NT2/D1 (cell line): Measurements from ENCODE around the gene BCAS3.

ENCODE experiments used
- SUZ12 ChIP-seq: IDR thresholded peaks from 2 replicates; pipeline ENCODE4 v1.6.1; 2011; ENCODE audit not compliant: insufficient read length, insufficient read depth; ENCODE audit errors: extremely low read depth
- YY1 ChIP-seq: IDR thresholded peaks from 2 replicates; pipeline ENCODE4 v1.6.1; 2011; ENCODE audit not compliant: insufficient read length, insufficient read depth
- ZNF274 ChIP-seq: IDR thresholded peaks from 2 replicates; pipeline ENCODE4 v1.6.1; 2011; ENCODE audit warnings: mild to moderate bottlenecking, low read depth, low read length

DNA sequence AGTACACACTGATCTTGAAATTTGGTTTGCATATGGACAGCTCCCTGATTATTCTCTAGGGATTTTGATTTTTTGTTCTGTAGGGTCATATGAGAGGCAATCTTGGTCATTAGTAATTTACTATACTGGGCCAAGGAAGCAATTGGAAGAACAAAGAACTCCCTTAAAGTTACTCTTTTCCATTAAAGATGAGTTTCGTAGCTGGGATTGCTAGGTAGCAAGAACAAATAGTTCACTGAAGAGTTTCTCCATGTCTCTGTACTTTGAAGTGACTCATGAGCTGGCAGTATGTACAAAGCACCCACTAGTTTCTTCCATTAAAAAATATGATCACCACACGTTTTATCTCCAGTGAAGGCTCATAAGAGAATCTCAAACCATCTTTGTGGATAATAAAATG, 6.2 kb upstream of the BCAS3 start:
- TF ChIP-seq YY1 (no peak), ZNF274 (no peak), SUZ12 (no peak)
